Liver (tissue), 2 donors: ENCODE measurements around the gene NUDT21.
"Not testable (repeated sequence)": the region's sequence is repeated elsewhere in the genome, so short reads cannot be mapped to it uniquely, and the experiment has no call there.

ENCODE experiments used
- CTCF ChIP-seq: fragments of 150-350 bp; IDR thresholded peaks from 2 replicates; pipeline ENCODE4 v1.5.1; 2017; ENCODE audit warnings: improper control_type of control experiment, low read depth, low read length; ENCODE audit not compliant: missing input control
- TF ChIP-seq, protein P1 (sequence below): IDR thresholded peaks from 2 replicates; pipeline ENCODE4 v1.6.1; 2016; ENCODE audit warnings: antibody characterized with exemption
- donor health status: healthy.

DNA sequence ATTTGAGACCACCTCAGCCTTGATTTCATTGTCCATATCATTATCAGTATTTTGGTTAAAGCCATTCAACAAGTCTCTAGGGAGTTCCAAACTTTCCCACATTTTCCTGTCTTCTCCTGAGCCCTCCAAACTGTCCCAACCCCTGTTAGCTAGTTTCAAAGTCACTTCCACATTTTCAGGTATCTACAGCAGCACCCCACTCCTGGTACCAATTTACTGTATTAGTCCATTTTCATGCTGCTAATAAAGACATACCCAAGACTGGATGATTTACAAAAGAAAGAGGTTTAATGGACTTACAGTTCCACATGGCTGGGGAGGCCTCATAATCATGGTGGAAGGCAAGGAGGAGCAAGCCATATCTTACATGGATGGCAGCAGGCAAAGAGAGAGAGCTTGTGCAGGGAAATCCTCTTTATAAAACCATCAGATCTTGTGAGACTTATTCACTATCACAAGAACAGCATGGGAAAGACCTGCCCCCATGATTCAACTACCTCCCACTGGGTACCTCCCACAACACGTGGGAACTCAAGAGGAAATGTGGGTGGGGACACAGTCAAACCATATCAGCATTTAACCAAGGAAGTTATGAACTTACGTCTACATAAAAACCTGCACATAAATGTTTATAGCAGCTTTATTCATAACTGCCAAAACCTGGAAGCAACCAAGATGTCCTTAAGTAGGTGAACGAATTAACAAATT, 70.2 kb downstream of the NUDT21 start:
- not testable (repeated sequence) for TF ChIP-seq CTCF
- TF ChIP-seq, protein P1, sequence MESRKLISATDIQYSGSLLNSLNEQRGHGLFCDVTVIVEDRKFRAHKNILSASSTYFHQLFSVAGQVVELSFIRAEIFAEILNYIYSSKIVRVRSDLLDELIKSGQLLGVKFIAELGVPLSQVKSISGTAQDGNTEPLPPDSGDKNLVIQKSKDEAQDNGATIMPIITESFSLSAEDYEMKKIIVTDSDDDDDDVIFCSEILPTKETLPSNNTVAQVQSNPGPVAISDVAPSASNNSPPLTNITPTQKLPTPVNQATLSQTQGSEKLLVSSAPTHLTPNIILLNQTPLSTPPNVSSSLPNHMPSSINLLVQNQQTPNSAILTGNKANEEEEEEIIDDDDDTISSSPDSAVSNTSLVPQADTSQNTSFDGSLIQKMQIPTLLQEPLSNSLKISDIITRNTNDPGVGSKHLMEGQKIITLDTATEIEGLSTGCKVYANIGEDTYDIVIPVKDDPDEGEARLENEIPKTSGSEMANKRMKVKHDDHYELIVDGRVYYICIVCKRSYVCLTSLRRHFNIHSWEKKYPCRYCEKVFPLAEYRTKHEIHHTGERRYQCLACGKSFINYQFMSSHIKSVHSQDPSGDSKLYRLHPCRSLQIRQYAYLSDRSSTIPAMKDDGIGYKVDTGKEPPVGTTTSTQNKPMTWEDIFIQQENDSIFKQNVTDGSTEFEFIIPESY: not testable (repeated sequence)
